ENCODE measurements around the gene KRT76. TPM values are rescaled to one million over a fixed set of nuclear protein-coding genes. Genes with fewer than 3 reads are reported as not detected.

KRT76 gene
- total RNA-seq, 1 experiment from 2014 or later, result not detected

DNA sequence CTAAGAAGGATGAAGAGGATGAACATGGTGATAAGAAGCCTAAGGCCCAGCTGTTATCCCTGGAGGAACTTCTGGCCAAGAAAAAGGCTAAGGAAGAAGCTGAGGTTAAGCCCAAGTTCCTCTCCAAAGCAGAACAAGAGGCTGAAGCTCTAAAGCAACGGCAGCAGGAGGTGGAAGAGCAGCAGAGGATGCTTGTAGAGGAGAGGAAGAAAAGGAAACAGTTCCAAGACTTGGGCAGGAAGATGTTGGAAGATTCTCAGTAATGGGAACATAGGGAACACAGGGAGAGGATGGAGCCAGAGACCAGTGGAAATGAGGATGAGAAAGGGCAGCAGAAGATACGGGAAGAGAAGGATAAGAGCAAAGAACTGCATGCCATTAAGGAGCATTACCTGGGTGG is 46.4 kb downstream of the KRT76 start:
- no peak for DNase-seq (ENCODE audit: low spot score)

DNA sequence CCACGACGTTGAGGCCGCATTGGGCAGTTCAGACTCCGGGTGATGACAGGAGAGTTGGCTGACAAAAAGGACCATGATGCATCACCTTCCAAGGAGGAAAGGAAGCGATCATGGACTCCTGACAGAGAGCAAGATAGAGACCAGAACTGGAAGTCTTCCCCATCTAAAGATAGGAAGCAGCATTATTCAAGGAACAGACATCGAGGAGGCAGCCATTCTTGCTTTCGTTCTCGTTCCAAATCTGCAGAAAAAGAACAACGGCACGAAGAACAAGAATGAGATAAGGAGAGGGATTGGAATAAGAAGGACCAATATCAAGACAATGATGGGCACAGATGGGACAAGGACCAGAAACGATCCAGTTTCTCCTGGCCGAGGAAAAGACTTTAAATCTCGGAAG is 46.8 kb downstream of the KRT76 start:
- no peak for DNase-seq (ENCODE audit: low spot score)

DNA sequence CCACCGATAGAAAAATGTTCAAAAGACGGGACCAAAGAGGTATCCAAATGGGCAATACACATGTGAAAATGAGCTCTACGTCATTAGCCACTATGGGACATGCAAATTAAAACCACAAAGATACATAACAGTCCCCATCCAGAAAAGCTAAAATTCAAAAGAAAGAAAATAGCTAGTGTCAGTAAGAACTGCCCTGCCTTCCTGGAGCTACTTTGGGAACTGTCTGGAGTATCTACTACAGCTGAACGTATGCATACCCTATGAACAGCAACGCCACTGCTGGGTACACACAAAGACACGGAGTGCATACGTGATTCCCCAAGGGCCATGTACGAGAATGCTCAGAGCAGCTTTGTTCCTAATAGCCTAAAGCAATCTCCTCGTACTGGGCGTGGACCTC is 48.0 kb downstream of the KRT76 start:
- no peak for DNase-seq (ENCODE audit: low spot score)

DNA sequence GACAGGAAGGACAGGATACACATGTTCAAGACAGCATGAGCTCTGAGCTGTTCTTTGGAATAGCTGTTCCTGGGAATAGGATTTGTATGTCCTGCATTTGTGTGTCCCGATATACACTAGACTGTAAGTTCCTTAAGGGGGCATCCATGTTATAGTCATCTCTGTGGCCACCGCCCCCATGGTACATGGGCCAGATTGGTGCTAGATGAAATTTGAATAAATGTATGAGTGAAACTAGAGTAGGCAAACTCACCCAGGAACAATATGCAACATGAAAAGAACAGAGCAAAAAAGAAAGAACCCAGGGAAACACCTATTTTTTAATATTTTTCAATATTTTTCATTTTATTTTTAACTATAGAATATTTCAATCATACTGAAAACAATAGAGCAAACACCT is 48.8 kb downstream of the KRT76 start:
- DNase-seq (ENCODE audit: low spot score), result no peak

DNA sequence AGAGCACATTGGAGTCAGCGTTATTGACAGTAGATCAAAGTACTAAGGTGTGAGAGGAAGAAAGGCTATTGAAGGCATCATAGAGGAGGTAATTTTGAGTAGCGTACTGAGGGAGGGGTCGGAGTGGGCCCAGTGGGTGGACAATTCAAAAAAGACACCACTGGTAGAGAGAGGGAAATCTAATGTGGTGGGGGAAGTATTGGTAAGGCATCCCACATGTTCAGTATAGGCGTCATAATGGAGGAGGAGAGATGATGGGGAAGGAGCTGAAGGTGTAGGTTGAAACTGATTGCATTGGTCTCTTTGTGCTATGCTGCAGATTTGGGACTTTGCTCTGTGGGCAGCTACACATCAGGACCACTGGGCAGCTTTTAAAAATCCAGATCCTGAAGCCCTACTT is 50.1 kb downstream of the KRT76 start:
- no peak for DNase-seq (ENCODE audit: low spot score)

DNA sequence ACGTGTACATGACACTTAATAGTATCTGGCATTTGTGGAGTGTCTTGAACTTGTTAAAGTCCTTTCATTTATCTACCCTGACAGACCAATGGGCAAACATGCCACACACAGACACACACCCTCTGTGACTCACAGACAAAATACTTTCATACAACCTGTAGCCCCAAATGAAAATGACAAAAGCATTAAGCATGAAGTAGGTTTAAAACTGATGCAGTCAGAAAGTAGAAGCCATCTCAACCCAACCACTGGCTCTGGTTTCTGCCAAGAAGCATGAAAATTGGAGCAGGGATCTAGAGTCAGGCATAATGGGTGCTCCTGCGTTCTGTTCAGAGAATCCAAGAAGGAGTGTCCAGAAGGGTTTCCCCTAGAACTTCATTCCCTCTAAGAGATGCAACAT is 50.7 kb downstream of the KRT76 start:
- no peak for DNase-seq (ENCODE audit: low spot score)

DNA sequence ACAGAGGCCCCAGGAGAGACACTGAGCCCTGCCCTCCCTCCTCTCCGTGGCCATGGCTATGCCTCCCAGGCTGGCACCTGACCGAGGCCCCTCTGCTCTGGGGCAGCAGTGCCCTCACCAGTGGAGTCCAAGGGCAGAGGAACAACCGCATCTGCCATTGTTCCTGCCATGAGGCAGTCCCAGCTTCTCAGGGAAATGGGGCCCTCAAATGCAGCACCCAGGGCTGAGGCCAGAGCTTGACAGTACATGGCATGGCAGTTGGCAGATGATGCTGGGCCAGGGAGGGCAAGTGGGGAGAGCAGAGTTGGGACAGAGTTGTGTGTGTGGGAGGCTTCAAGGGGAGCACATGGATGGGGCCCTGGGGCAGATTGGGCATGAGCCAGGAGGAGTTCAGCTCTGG is 52.8 kb downstream of the KRT76 start:
- DNase-seq (ENCODE audit: low spot score), result no peak

DNA sequence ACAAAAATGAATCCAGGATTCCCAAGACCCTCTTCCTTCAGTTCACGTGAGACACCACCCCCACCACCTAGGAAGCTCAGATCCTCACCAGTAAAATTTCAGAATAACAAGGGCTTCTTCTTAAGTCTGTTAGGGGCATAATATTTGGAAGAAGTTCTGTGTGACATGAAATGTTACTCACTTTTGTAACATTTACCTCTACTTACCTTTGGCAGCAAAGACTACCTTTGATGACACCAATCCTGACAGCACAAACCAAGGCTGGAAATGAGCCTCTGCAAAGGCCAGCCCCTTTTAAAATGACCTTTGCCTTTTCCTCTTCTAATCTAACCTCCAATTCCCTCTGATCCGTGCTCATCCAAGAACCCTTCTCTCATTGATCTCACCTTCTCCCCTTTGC is 54.5 kb downstream of the KRT76 start:
- DNase-seq (ENCODE audit: low spot score), result no peak

DNA sequence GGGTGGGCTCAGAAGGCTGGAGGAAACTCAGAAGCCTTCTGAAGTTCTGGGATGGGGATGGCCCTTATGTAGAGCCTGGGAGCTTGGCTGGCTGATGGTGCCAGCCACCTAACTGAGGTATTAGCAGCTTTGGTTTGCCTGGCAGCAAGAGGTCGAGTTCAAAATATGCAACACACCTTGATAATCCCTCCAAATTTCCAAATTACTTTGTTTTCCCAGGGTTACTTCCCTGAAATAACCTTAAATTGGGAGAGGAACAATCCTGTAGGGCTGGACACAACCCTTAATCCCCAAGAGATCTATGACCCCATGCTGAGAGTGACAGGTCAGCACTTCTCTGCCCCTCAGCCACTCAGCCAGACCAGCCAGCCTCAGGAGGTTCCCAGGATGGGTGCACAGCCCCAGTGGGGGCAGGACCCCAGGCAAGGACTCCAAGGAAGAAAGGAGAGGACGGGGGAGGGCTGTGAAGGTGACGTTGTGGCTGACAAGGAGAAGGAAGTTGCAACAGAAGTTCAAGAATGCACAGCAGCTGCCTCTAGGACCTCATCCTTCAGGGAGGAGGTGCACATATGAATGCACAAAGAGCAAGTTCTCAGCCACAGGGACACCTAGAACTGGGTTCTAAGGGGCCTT is 55.2 kb downstream of the KRT76 start:
- no peak for DNase-seq (ENCODE audit: low spot score)

DNA sequence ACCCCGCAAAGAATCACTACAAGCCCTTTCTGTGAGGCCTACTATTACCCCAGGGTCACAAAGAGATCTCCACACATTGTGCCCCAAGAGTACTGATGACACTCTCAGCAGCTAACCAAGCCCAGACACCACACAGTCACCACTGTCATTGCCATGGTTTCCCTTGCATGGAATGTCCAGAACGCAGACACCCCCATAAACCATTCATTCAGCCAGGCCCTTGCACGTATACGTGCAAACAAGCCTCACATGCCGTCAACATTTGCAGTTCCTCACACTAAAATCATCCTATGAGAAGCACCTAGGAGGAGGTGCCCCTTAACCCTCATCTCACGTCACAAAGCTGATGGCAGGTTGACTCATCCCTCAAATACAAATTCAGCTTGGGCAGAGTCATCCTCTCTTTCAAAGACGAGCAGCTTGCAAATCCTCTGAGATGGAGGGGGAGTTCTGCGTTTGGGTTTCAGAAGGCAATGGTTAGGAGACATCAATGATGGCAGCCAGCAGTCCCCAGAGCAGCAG is 56.7 kb downstream of the KRT76 start:
- peak; percentile 2 for DNase-seq (ENCODE audit: low spot score)

Other genes with a start within 250 kb of the KRT76 start
- not detected in 2 replicates for gene KRT71, start 224.2 kb downstream of the KRT76 start, total RNA-seq (2014; rRNA removed; shearing (Covaris generic))
- 0.43 TPM in 1 of 2 replicates, not detected in the other for gene KRT74, start 203.5 kb downstream of the KRT76 start, total RNA-seq (2014; rRNA removed; shearing (Covaris generic))
- not detected in 2 replicates for gene KRT72, start 175.9 kb downstream of the KRT76 start, total RNA-seq (2014; rRNA removed; shearing (Covaris generic))
- gene KRT73, start 158.8 kb downstream of the KRT76 start, total RNA-seq (2014; rRNA removed; shearing (Covaris generic)), result not detected in 2 replicates
- gene KRT2, start 125.1 kb downstream of the KRT76 start, total RNA-seq (2014; rRNA removed; shearing (Covaris generic)), result not detected in 2 replicates
- not detected in 2 replicates for gene KRT1, start 96.9 kb downstream of the KRT76 start, total RNA-seq (2014; rRNA removed; shearing (Covaris generic))
- not detected in 2 replicates for gene KRT77, start 73.8 kb downstream of the KRT76 start, total RNA-seq (2014; rRNA removed; shearing (Covaris generic))
- gene KRT3, start 18.8 kb upstream of the KRT76 start, total RNA-seq (2014; rRNA removed; shearing (Covaris generic)), result not detected in 2 replicates
- 0.07 TPM in 1 of 2 replicates, not detected in the other for gene KRT4, start 36.8 kb upstream of the KRT76 start, total RNA-seq (2014; rRNA removed; shearing (Covaris generic))
- 0.26 and 0.33 TPM in 2 replicates for gene KRT79, start 57.0 kb upstream of the KRT76 start, total RNA-seq (2014; rRNA removed; shearing (Covaris generic))
- not detected in 2 replicates for gene KRT78, start 71.6 kb upstream of the KRT76 start, total RNA-seq (2014; rRNA removed; shearing (Covaris generic))
- 287 and 407 TPM in 2 replicates for gene KRT8, start 127.7 kb upstream of the KRT76 start, total RNA-seq (2014; rRNA removed; shearing (Covaris generic))
- 1,324 and 2,186 TPM in 2 replicates for gene KRT18, start 171.8 kb upstream of the KRT76 start, total RNA-seq (2014; rRNA removed; shearing (Covaris generic))
- gene EIF4B, start 229.1 kb upstream of the KRT76 start, total RNA-seq (2014; rRNA removed; shearing (Covaris generic)), result 290 and 314 TPM in 2 replicates